Measurements from ENCODE around the gene MELTF. TPM values are rescaled to one million over a fixed set of nuclear protein-coding genes. Genes with fewer than 3 reads are reported as not detected.

The MELTF gene
- total RNA-seq, 4 donors from 2014 or later = 3.2 to 5.9 (median 3.9) TPM

GRCh38 chr3:197011780-197012539 lies 17.7 kb downstream of the MELTF start:
- WGBS, 2 donors = 82 to 88% methylated on average over 4 to 11 of the region's 25 CpGs
- TF ChIP-seq POLR2A (IDR thresholded peaks at IDR 0.05) (no peak), CTCF (IDR thresholded peaks at IDR 0.05) (no peak)
- Histone ChIP-seq H3K27me3 (no peaks in the 10 kb centered on the region), H3K9me3 (no peaks in the 10 kb centered on the region), H3K4me1 (no peaks in the 10 kb centered on the region), H3K36me3 (no peaks in the 10 kb centered on the region), H3K27ac (no peak overlapping the region), H3K4me3 (no peak overlapping the region)
- no peak for DNase-seq
- intact Hi-C loops (cut with DNase I) = no loop called here

GRCh38 chr3:197010556-197011351 lies 18.9 kb downstream of the MELTF start:
- intact Hi-C loops (cut with DNase I) = no loop called here

GRCh38 chr3:197009532-197010019 lies 20.0 kb downstream of the MELTF start:
- DNase-seq = no peak
- Histone ChIP-seq H3K27ac (no peak overlapping the region), H3K9me3 (no peaks in the 10 kb centered on the region), H3K27me3 (no peaks in the 10 kb centered on the region), H3K4me1 (peaks cover 0 to 1% (median 0%) of the 10 kb centered on the region in 3 donors), H3K4me3 (no peak overlapping the region), H3K36me3 (no peaks in the 10 kb centered on the region)
- TF ChIP-seq CTCF (IDR thresholded peaks at IDR 0.05) (no peak), POLR2A (IDR thresholded peaks at IDR 0.05) (no peak)
- WGBS, 2 donors = 92% methylated on average over 5 of the region's 20 CpGs; no CpG with 5 or more reads in 1 of the 2 donors
- intact Hi-C loops (cut with DNase I) = loop anchor here (10.0 kb wide), 1 partner anchor 185 kb away; no protein-coding TSS in a partner anchor

More at GRCh38 chr3:197010556-197011351, 18.9 kb downstream of the MELTF start:
- Histone ChIP-seq H3K27ac (no peak overlapping the region), H3K4me1 (no peaks in the 10 kb centered on the region), H3K9me3 (no peaks in the 10 kb centered on the region), H3K36me3 (no peaks in the 10 kb centered on the region), H3K27me3 (no peaks in the 10 kb centered on the region), H3K4me3 (no peak overlapping the region)
- 84 to 87% methylated on average over 9 to 18 of the region's 30 CpGs for WGBS, 2 donors
- TF ChIP-seq POLR2A (IDR thresholded peaks at IDR 0.05) (no peak), CTCF (IDR thresholded peaks at IDR 0.05) (no peak)
- DNase-seq = no peak

GRCh38 chr3:197008436-197009209 lies 21.0 kb downstream of the MELTF start:
- Histone ChIP-seq H3K4me1 (peaks cover 0 to 11% (median 6%) of the 10 kb centered on the region in 3 donors), H3K27ac (no peak overlapping the region), H3K9me3 (no peaks in the 10 kb centered on the region), H3K27me3 (no peaks in the 10 kb centered on the region), H3K36me3 (no peaks in the 10 kb centered on the region), H3K4me3 (no peak overlapping the region)
- WGBS, 2 donors = 20 to 92% methylated on average over 1 to 2 of the region's 27 CpGs
- DNase-seq = no peak
- intact Hi-C loops (cut with DNase I) = loop anchor here (10.0 kb wide), 1 partner anchor 186 kb away; no protein-coding TSS in a partner anchor
- no peak for TF ChIP-seq CTCF (IDR thresholded peaks at IDR 0.05)
- no peak for TF ChIP-seq POLR2A (IDR thresholded peaks at IDR 0.05)
